Astrocyte of the cerebellum (primary cell): Measurements from ENCODE around the gene SOCS1.
"Not testable (repeated sequence)": the region's sequence is repeated elsewhere in the genome, so short reads cannot be mapped to it uniquely, and the experiment has no call there.

Experiments used
- DNase-seq: peaks from one replicate; pipeline ENCODE4 v3.0.0-alpha.2; 2011; ENCODE audit warnings: low read depth
- H3K4me3 ChIP-seq: 2 replicates; pipeline ENCODE4 v1.5.1; 2011; ENCODE audit warnings: mild to moderate bottlenecking, low read depth, low read length, moderate library complexity
- CTCF ChIP-seq: IDR thresholded peaks from 2 replicates; pipeline ENCODE4 v1.5.1; 2012; ENCODE audit warnings: low read length, low read depth, moderate library complexity, mild to moderate bottlenecking; ENCODE audit errors: missing control alignments
- in situ Hi-C: cut with HindIII; loops from 2 replicates; pipeline ENCODE4 v1.10.0; 2017; ENCODE audit warnings: low sequenced_read_pairs

Gene SOCS1

GRCh38 chr16:11231367-11231970, 24.5 kb downstream of the SOCS1 start:
- TF ChIP-seq CTCF = no peak
- no peak for DNase-seq
- in situ Hi-C loops = no loop called here
- no peak overlapping the region for H3K4me3 ChIP-seq

GRCh38 chr16:11229906-11230305, 26.1 kb downstream of the SOCS1 start:
- DNase-seq = no peak
- in situ Hi-C loops = no loop called here
- no peak for TF ChIP-seq CTCF
- H3K4me3 ChIP-seq = no peak overlapping the region

- no peak overlapping the region for H3K4me3 ChIP-seq
- in situ Hi-C loops = no loop called here
- no peak for DNase-seq
- no peak for TF ChIP-seq CTCF
Observed at GRCh38 chr16:11229432-11229831, 26.6 kb downstream of the SOCS1 start.

GRCh38 chr16:11225677-11226549, 30.1 kb downstream of the SOCS1 start:
- no peak overlapping the region for H3K4me3 ChIP-seq
- in situ Hi-C loops = no loop called here
- no peak for TF ChIP-seq CTCF
- DNase-seq = no peak

- no peak for TF ChIP-seq CTCF
- no peak for DNase-seq
- in situ Hi-C loops = no loop called here
- H3K4me3 ChIP-seq = no peak overlapping the region
Observed at GRCh38 chr16:11224894-11225676, 30.9 kb downstream of the SOCS1 start.

- no peak for TF ChIP-seq CTCF
- H3K4me3 ChIP-seq = no peak overlapping the region
- no peak for DNase-seq
- in situ Hi-C loops = no loop called here
Observed at GRCh38 chr16:11224096-11224893, 31.7 kb downstream of the SOCS1 start.

GRCh38 chr16:11220507-11220906, 35.5 kb downstream of the SOCS1 start:
- H3K4me3 ChIP-seq, in situ Hi-C loops, DNase-seq: not testable (repeated sequence)
